Sigmoid colon (tissue), 7 donors: ENCODE data around the gene PFKP. TPM values are rescaled to one million over a fixed set of nuclear protein-coding genes. Genes with fewer than 3 reads are reported as not detected.

Source experiments
- DNase-seq: peaks from one replicate; pipeline ENCODE4 v3.0.0-alpha.2; 2019
- H3K27ac ChIP-seq, 4 donors: fragments of 200-600 bp; sonication (generic); one replicate each; pipeline ENCODE4 v1.5.1; 2016 to 2019; ENCODE audit warnings: mild to moderate bottlenecking in 1 of 4
- H3K27me3 ChIP-seq, 3 donors: fragments of 200-600 bp; sonication (generic); one replicate each; pipeline ENCODE4 v1.5.1; 2019; ENCODE audit warnings: mild to moderate bottlenecking in 1 of 3
- H3K36me3 ChIP-seq, 4 donors: fragments of 200-600 bp; sonication (generic); one replicate each; pipeline ENCODE4 v1.5.1; 2016 to 2019
- H3K4me1 ChIP-seq, 4 donors: fragments of 200-600 bp; sonication (generic); one replicate each; pipeline ENCODE4 v1.5.1; 2017 to 2019
- H3K4me3 ChIP-seq, 4 donors: fragments of 200-600 bp; sonication (generic); one replicate each; pipeline ENCODE4 v1.5.1; 2017 to 2019; ENCODE audit warnings: mild to moderate bottlenecking in 2 of 4, moderate library complexity in 1 of 4
- H3K9me3 ChIP-seq, 4 donors: fragments of 200-600 bp in 3 of 4; sonication (generic) in 3 of 4; one replicate each; pipeline versions ENCODE4 v1.5.1 to v1.6.1; 2013 to 2019
- EP300 ChIP-seq, 4 donors: sonication (generic); formaldehyde crosslinking; IDR thresholded peaks; one replicate each; pipeline ENCODE4 v1.6.1; 2017; ENCODE audit warnings: antibody characterized with exemption in 4 of 4
- POLR2A ChIP-seq, 2 donors: fragments of 450-650 bp; IDR thresholded peaks; one replicate each; pipeline ENCODE4 v1.6.1; 2016; ENCODE audit warnings: antibody characterized with exemption in 2 of 2, mild to moderate bottlenecking in 2 of 2, moderate library complexity in 2 of 2
- POLR2AphosphoS5 ChIP-seq, 4 donors: sonication (generic); formaldehyde crosslinking; IDR thresholded peaks; one replicate each; pipeline ENCODE4 v1.6.1; 2017; ENCODE audit warnings: antibody characterized with exemption in 4 of 4
- WGBS, 2 donors: extraction: QIAGEN DNeasy Blood & Tissue Kit; methylation state at CpG; one replicate each; pipeline ENCODE4 v1.1.7; 2013; 5-methylcytosine and 5-hydroxymethylcytosine counted together
- intact Hi-C: fragments of 100-400 bp; cut with DNase I; formaldehyde crosslinking; loops from one replicate; pipeline ENCODE4 v1.15.1; 2023
- polyA plus RNA-seq, 3 donors: library from polyadenylated mRNA; stranded (reverse); fragments of 200-250 nt; gene quantifications; one replicate each; pipeline ENCODE4 v1.2.3, GENCODE V29; 2013
- total RNA-seq, 4 donors: library from RNA; depleted of rRNA; stranded (reverse); fragments of >200 nt; gene quantifications; one replicate each; pipeline ENCODE4 v1.1.0, GENCODE V29; 2016
- TF ChIP-seq, protein P1 (sequence below), 4 experiments: fragments of 450-650 bp in 3 of 4; fragments of 200-600 bp in 1 of 4; IDR thresholded peaks; one replicate each; pipeline ENCODE4 v1.5.1; 2016 to 2019; ENCODE audit warnings: antibody characterized with exemption in 4 of 4, mild to moderate bottlenecking in 3 of 4, moderate library complexity in 2 of 4
- donor health status: healthy with polysubstance abuse.
- donor health status: Bipolar disorder and iron deficiency.
- donor health status: healthy.

The PFKP gene
- total and polyA plus RNA-seq, 7 donors = 26.4 to 105 (median 46.0) TPM

DNA sequence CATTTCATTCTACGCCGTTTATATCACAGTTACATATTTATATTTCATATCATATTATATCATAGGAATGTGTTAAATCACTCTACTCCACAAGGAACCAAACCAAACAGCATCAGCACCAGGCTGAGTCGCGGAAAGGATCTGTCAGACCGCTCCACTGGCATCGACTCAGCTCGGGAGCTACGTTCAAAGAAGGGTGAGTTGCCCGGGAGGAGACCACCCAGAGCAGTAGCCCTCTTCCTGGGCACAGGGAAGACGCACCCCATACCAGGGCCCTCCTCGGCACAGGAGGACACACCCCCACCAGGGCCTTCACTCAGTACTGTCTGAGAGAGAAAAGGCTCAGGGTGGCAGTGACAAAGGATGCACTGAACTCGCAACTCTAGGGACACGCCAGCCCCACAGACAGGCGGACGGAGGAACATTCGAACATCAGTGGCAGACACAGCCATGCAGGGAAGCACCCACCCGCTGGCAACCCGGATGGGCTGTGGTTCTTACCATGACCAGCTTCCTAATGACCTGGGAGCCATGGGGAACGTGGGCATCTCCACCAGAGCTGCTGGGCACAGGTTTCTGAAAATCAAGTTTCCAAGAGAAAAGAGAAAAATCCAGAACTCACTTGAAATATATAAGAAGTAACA lies 76.6 kb downstream of the PFKP start:
- Histone ChIP-seq H3K27me3 (no peaks in the 10 kb centered on the region), H3K4me1 (peaks cover 0 to 19% (median 17%) of the 10 kb centered on the region in 4 donors), H3K36me3 (peaks cover 63 to 99% (median 69%) of the 10 kb centered on the region in 4 donors), H3K27ac (no peak overlapping the region), H3K9me3 (no peaks in the 10 kb centered on the region), H3K4me3 (no peak overlapping the region)
- WGBS, 2 donors = 96% methylated on average over 19 of the region's 19 CpGs
- intact Hi-C loops = no loop called here
- peak; percentile 41 for DNase-seq
- TF ChIP-seq EP300 (IDR thresholded peaks at IDR 0.05) (no peak), POLR2A (IDR thresholded peaks at IDR 0.05) (no peak), POLR2AphosphoS5 (IDR thresholded peaks at IDR 0.05) (no peak)
- TF ChIP-seq, protein P1, sequence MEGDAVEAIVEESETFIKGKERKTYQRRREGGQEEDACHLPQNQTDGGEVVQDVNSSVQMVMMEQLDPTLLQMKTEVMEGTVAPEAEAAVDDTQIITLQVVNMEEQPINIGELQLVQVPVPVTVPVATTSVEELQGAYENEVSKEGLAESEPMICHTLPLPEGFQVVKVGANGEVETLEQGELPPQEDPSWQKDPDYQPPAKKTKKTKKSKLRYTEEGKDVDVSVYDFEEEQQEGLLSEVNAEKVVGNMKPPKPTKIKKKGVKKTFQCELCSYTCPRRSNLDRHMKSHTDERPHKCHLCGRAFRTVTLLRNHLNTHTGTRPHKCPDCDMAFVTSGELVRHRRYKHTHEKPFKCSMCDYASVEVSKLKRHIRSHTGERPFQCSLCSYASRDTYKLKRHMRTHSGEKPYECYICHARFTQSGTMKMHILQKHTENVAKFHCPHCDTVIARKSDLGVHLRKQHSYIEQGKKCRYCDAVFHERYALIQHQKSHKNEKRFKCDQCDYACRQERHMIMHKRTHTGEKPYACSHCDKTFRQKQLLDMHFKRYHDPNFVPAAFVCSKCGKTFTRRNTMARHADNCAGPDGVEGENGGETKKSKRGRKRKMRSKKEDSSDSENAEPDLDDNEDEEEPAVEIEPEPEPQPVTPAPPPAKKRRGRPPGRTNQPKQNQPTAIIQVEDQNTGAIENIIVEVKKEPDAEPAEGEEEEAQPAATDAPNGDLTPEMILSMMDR (IDR thresholded peaks at IDR 0.05) = no peak

DNA sequence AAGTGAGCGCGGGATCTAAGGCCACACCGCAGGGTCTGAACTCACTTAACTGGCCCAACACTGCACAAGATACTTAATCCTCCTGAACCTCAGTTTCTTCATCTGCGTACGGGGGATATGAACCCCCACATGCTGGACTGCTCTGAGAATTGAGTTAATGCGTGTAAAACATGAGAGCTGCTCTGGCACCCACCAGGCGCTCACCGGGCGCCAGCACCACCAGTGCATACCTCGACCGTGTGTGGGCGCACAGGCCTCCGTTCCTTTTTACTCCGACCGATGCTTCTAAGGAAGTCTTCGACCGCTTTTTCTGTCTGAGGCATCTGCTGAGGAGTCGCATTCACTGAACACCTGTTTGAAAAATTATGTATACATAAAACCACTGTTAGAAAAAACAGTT lies 78.0 kb downstream of the PFKP start:
- DNase-seq = peak; percentile 5
- TF ChIP-seq, protein P1 (IDR thresholded peaks at IDR 0.05) = no peak
- Histone ChIP-seq H3K9me3 (no peaks in the 10 kb centered on the region), H3K27ac (no peak overlapping the region), H3K4me3 (no peak overlapping the region), H3K27me3 (no peaks in the 10 kb centered on the region), H3K36me3 (peaks cover 60 to 99% (median 71%) of the 10 kb centered on the region in 4 donors), H3K4me1 (peaks cover 0 to 11% (median 8%) of the 10 kb centered on the region in 4 donors)
- intact Hi-C loops = no loop called here
- WGBS, 2 donors = 97 to 98% methylated on average over 18 of the region's 18 CpGs

DNA sequence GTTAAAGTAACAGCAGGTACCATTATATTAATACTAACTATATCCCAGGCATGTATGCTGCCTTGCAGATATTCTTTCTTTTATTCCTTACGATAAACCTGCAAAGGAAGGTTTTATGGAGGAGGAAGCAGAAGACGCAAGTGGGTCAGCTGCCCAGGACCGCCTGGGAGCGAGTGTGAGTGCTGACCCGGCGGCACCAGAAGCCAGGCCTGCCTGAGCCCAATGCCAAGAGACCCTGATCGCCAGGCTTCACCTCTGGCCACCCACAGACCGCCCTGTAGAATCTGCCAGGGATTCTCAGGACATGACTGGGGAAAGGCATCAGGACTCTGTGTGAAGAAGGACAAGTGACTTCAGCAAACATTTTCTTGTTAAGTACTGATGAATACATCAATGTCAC lies 78.9 kb downstream of the PFKP start:
- intact Hi-C loops = no loop called here
- no peak for TF ChIP-seq EP300 (IDR thresholded peaks at IDR 0.05)
- TF ChIP-seq POLR2AphosphoS5 (IDR thresholded peaks at IDR 0.05) = no peak
- TF ChIP-seq POLR2A (IDR thresholded peaks at IDR 0.05) = no peak
- TF ChIP-seq, protein P1 (IDR thresholded peaks at IDR 0.05) = no peak
- peaks cover 62 to 100% (median 78%) of the 10 kb centered on the region in 4 donors for H3K36me3 ChIP-seq
- WGBS, 2 donors = 96 to 97% methylated on average over 8 of the region's 8 CpGs
- peaks cover 0 to 4% (median under 1%) of the 10 kb centered on the region in 4 donors for H3K4me1 ChIP-seq
- H3K27me3 ChIP-seq = no peaks in the 10 kb centered on the region
- H3K27ac ChIP-seq = no peak overlapping the region
- no peaks in the 10 kb centered on the region for H3K9me3 ChIP-seq
- DNase-seq = peak; percentile 18
- H3K4me3 ChIP-seq = no peak overlapping the region

DNA sequence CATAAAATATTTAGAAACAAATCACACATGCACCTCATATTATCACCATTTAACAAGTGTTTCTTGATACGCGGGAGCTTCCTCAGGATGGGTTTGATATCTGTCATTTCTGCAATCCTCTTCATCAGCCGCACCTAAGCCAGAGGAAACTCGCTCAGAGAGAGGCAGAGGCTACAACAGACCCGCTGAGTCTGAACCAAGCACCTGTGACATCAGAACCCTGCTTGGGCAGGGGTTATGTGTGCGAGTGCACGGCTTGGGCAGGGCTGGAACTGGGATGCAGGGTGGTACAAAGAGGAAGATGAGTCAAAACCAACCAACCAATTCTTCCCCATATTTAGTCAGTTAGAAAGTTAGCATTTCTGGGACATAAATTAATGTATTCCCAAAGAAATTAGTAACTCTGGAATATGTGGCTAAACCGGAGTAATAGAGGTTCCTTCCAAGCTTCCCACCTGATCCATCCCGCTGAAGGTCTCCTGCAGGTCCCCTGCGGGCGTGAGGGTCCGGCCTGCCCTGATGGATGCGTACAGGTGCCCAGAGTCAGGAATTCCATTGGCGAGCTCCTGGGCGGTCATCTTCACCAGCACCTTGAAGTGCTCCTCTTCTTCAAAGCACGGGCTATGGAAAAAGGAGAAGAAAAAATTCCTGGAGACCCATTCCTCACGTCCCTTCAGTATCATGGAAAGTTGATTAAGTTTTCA lies 79.9 kb downstream of the PFKP start:
- intact Hi-C loops = no loop called here
- Histone ChIP-seq H3K36me3 (peaks cover 56 to 100% (median 77%) of the 10 kb centered on the region in 4 donors), H3K4me1 (peaks cover 0 to 4% (median 0%) of the 10 kb centered on the region in 4 donors), H3K27me3 (no peaks in the 10 kb centered on the region), H3K4me3 (no peak overlapping the region), H3K27ac (no peak overlapping the region), H3K9me3 (no peaks in the 10 kb centered on the region)
- WGBS, 2 donors = 91 to 93% methylated on average over 17 of the region's 17 CpGs
- TF ChIP-seq, protein P1 (IDR thresholded peaks at IDR 0.05) = no peak
- TF ChIP-seq POLR2AphosphoS5 (IDR thresholded peaks at IDR 0.05) (no peak), EP300 (IDR thresholded peaks at IDR 0.05) (no peak), POLR2A (IDR thresholded peaks at IDR 0.05) (no peak)
- peak; percentile 46 for DNase-seq
